Smooth muscle cell (in vitro differentiated cells): ENCODE results near the gene EIF4G3. TPM values are rescaled to one million over a fixed set of nuclear protein-coding genes. Genes with fewer than 3 reads are reported as not detected.

ENCODE experiments used
- DNase-seq: peaks from one replicate; lab custom pipeline; 2025; ENCODE audit not compliant: unreplicated experiment; lab: John Stamatoyannopoulos, UW
- H2AFZ ChIP-seq: fragments of 200-600 bp; sonication (generic); 2 replicates; pipeline ENCODE4 v1.6.0; 2016; ENCODE audit warnings: antibody characterized with exemption, low read depth, mild to moderate bottlenecking
- H3F3A ChIP-seq: fragments of 200-600 bp; sonication (generic); 2 replicates; pipeline ENCODE4 v1.6.0; 2017; ENCODE audit warnings: antibody characterized with exemption, low read depth
- H3K27ac ChIP-seq: fragments of 200-600 bp; sonication (generic); 2 replicates; pipeline ENCODE4 v1.5.1; 2016; ENCODE audit warnings: low read depth, mild to moderate bottlenecking
- H3K27me3 ChIP-seq: fragments of 200-600 bp; sonication (generic); 2 replicates; pipeline ENCODE4 v1.6.1; 2016; ENCODE audit warnings: low read depth, mild to moderate bottlenecking
- H3K36me3 ChIP-seq: fragments of 200-600 bp; sonication (generic); 2 replicates; pipeline ENCODE4 v1.5.1; 2016; ENCODE audit warnings: low read depth
- H3K4me1 ChIP-seq: fragments of 200-600 bp; sonication (generic); 2 replicates; pipeline ENCODE4 v1.5.1; 2016; ENCODE audit warnings: low read depth
- H3K4me2 ChIP-seq: fragments of 200-600 bp; sonication (generic); 2 replicates; pipeline ENCODE4 v1.6.0; 2016; ENCODE audit warnings: mild to moderate bottlenecking
- H3K4me3 ChIP-seq: fragments of 200-600 bp; sonication (generic); 2 replicates; pipeline ENCODE4 v1.5.1; 2016; ENCODE audit warnings: mild to moderate bottlenecking
- H3K79me2 ChIP-seq: fragments of 200-600 bp; sonication (generic); 2 replicates; pipeline ENCODE4 v1.6.0; 2016; ENCODE audit warnings: low read depth, mild to moderate bottlenecking
- H3K9ac ChIP-seq: fragments of 200-600 bp; sonication (generic); 2 replicates; pipeline ENCODE4 v1.6.0; 2016; ENCODE audit warnings: low read depth
- H3K9me3 ChIP-seq: fragments of 200-600 bp; sonication (generic); replicated peaks from 2 replicates; pipeline ENCODE4 v1.5.1; 2016; ENCODE audit warnings: low read depth
- H4K20me1 ChIP-seq: fragments of 200-600 bp; sonication (generic); 2 replicates; pipeline ENCODE4 v1.6.0; 2016; ENCODE audit warnings: low read depth
- WGBS: methylation state at CpG from one replicate; pipeline ENCODE4 v1.1.7; 2016; ENCODE audit warnings: low lambda C conversion rate; 5-methylcytosine and 5-hydroxymethylcytosine counted together
- polyA plus RNA-seq: library from polyadenylated mRNA; unstranded; fragments of >200 nt; fragmentation: Nextera tagmentation; extraction: Ambion mirVana; gene quantifications from 2 replicates; pipeline ENCODE4 v1.2.1, GENCODE V29; 2016
- total RNA-seq: library from RNA; depleted of rRNA; stranded (reverse); fragments of >200 nt; gene quantifications from 2 replicates; pipeline ENCODE4 v1.2.3, GENCODE V29; 2014
- TF ChIP-seq, protein P1 (sequence below): fragments of 200-600 bp; sonication (generic); IDR thresholded peaks from 2 replicates; pipeline ENCODE4 v1.5.1; 2017; ENCODE audit warnings: borderline replicate concordance, mild to moderate bottlenecking, antibody characterized with exemption; ENCODE audit not compliant: insufficient read depth, poor library complexity, severe bottlenecking

EIF4G3 gene
- total and polyA plus RNA-seq, 2 experiments from 2014 or later: 31.5 to 49.5 TPM

DNA sequence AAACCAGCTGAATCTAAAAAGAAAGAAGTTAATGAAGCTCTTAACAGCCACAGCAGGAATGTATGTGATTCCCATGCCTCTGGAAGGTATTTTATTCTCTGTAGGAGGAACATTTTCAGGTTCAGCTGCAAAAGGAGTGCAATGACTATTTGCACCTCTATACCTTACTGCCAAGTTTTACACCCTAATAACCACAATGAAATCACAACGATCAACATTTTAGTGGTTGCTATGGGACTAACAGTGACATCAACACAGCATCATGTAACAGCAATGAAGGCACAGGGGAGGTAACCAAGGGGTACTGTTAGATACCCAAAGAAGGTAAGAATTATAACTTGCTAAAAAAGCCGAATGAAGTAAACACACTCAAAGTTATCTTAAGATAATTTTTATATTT, 273.3 kb downstream of the EIF4G3 start:
- H3K27me3 ChIP-seq: no peaks in the 10 kb centered on the region
- H3K4me2 ChIP-seq: no peak overlapping the region
- no peaks in the 10 kb centered on the region for H4K20me1 ChIP-seq
- no peak overlapping the region for H3K4me3 ChIP-seq
- H3K4me1 ChIP-seq: no peaks in the 10 kb centered on the region
- TF ChIP-seq, protein P1, sequence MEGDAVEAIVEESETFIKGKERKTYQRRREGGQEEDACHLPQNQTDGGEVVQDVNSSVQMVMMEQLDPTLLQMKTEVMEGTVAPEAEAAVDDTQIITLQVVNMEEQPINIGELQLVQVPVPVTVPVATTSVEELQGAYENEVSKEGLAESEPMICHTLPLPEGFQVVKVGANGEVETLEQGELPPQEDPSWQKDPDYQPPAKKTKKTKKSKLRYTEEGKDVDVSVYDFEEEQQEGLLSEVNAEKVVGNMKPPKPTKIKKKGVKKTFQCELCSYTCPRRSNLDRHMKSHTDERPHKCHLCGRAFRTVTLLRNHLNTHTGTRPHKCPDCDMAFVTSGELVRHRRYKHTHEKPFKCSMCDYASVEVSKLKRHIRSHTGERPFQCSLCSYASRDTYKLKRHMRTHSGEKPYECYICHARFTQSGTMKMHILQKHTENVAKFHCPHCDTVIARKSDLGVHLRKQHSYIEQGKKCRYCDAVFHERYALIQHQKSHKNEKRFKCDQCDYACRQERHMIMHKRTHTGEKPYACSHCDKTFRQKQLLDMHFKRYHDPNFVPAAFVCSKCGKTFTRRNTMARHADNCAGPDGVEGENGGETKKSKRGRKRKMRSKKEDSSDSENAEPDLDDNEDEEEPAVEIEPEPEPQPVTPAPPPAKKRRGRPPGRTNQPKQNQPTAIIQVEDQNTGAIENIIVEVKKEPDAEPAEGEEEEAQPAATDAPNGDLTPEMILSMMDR: no peak
- no peak overlapping the region for H3K27ac ChIP-seq
- no peaks in the 10 kb centered on the region for H3K79me2 ChIP-seq
- H3F3A ChIP-seq: no peaks in the 10 kb centered on the region
- no peak overlapping the region for H3K9ac ChIP-seq
- WGBS: 96% methylated on average over 2 of the region's 2 CpGs
- H3K36me3 ChIP-seq: peaks cover 11% of the 10 kb centered on the region
- no peak overlapping the region for H2AFZ ChIP-seq
- no peak for DNase-seq
- H3K9me3 ChIP-seq: no peaks in the 10 kb centered on the region

DNA sequence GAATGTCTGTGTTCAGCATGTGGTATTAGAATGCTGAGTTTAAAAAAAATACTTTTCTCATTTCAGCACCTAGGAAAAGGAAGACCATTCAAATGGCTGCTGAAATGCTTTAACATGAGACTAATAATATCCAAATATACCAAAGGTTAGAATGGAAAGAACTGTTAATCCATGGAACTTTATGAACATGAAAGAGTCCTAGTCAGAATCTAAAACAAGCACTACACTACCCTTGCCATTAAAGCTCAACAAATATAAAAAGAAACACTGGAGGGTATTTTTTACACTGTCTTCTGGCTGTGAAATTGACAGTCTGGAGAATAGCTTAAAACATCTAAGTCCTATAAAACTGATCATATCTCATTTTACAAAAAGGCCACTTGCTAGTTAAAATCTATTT, 276.6 kb downstream of the EIF4G3 start:
- Histone ChIP-seq H3K4me3 (no peak overlapping the region), H3K9me3 (no peaks in the 10 kb centered on the region), H3F3A (no peaks in the 10 kb centered on the region), H3K4me2 (no peak overlapping the region), H3K9ac (no peak overlapping the region), H2AFZ (no peak overlapping the region), H3K36me3 (peaks cover 8% of the 10 kb centered on the region), H3K79me2 (no peaks in the 10 kb centered on the region), H3K27me3 (no peaks in the 10 kb centered on the region), H3K27ac (no peak overlapping the region), H3K4me1 (no peaks in the 10 kb centered on the region), H4K20me1 (no peaks in the 10 kb centered on the region)
- no peak for DNase-seq
- TF ChIP-seq, protein P1: no peak

DNA sequence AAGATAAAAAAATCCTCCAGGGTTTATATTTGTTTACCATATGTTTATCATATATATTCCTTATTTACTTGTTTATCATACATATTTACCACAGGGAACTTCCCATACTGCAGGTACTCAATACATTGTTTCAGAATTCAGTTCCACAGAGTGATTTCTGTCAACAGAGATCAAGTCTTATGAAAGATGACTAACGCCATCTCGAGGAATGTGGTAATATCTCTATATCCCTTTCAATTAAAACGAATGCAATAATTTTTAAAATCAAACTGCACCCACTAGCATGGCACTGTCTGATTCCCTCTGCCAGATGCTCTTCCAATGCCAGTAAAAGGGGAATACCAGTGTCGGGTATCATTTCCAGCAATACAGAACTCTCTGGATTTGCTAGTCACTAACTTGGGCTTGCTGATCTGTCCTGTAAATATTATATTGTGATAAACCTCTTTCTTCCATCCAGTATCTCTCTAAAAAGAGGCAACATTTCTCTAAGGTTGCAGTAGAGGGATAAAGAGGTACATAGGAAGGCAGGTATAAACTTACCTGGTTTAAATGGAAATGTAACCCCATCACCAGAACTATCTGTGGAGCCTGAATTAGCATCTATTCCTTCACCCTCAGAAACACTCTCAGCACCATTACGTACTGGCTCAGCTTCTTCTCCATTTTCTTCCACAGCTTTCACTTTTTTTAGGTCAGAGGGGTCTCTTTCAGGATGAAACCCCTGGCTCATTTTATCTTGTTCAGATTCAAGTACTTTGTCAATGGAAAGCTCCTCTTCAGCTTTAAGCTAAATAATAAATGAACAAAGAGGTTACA, 277.3 kb downstream of the EIF4G3 start:
- Histone ChIP-seq H3F3A (no peaks in the 10 kb centered on the region), H3K9me3 (no peaks in the 10 kb centered on the region), H3K4me2 (no peak overlapping the region), H3K27me3 (no peaks in the 10 kb centered on the region), H3K4me1 (no peaks in the 10 kb centered on the region), H3K9ac (no peak overlapping the region), H3K79me2 (no peaks in the 10 kb centered on the region), H4K20me1 (no peaks in the 10 kb centered on the region), H2AFZ (no peak overlapping the region), H3K4me3 (no peak overlapping the region), H3K27ac (no peak overlapping the region), H3K36me3 (peaks cover 8% of the 10 kb centered on the region)
- 95% methylated on average over 5 of the region's 5 CpGs for WGBS
- TF ChIP-seq, protein P1: no peak
- no peak for DNase-seq

DNA sequence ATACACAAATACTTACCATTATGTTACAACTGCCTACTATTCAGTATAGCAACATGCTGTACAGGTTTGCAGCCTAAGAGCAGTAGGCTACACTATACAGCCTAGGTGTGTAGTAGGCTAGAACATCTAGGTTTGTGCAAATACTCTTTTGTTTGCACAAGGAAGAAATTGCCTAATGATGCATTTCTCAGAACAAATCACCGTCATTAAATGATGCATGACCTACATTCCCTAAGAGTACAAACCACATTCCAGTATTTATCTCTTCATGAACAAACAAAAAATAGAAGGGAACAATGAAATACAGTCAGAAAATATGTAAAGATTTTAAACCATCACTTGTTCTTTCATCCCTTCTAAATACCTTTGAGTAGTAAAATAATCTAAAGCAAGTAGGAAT, 279.9 kb downstream of the EIF4G3 start:
- Histone ChIP-seq H3K27me3 (no peaks in the 10 kb centered on the region), H3K9me3 (no peaks in the 10 kb centered on the region), H3K36me3 (peaks cover 8% of the 10 kb centered on the region), H3K4me3 (no peak overlapping the region), H3K4me1 (no peaks in the 10 kb centered on the region), H3K9ac (no peak overlapping the region), H3F3A (no peaks in the 10 kb centered on the region), H3K4me2 (no peak overlapping the region), H3K27ac (no peak overlapping the region), H3K79me2 (no peaks in the 10 kb centered on the region), H2AFZ (no peak overlapping the region), H4K20me1 (no peaks in the 10 kb centered on the region)
- no peak for DNase-seq
- TF ChIP-seq, protein P1: no peak
- 61% methylated on average over 1 of the region's 1 CpG for WGBS
